Measurements from ENCODE around the gene PTPRG.

GRCh38 chr3:62259924-62260323 lies 698.6 kb downstream of the PTPRG start:
- TF ChIP-seq REST (IDR thresholded peaks at IDR 0.05; ENCODE audit: unreplicated experiment) (no peak), CTCF (conservative IDR thresholded peaks at IDR 0.05; ENCODE audit: low read depth in 2 of 2) (no peak), EZH2phosphoT487 (IDR thresholded peaks at IDR 0.05; ENCODE audit: unreplicated experiment) (no peak), POLR2AphosphoS5 (IDR thresholded peaks at IDR 0.05; ENCODE audit: low read depth) (no peak), JUNB (IDR thresholded peaks at IDR 0.05; ENCODE audit: unreplicated experiment) (no peak), EZH2 (IDR thresholded peaks at IDR 0.05; ENCODE audit: low read depth, unreplicated experiment) (no peak), ETS1 (IDR thresholded peaks at IDR 0.05) (no peak), CREB1 (CRISPR knock-in tag; IDR thresholded peaks at IDR 0.05; ENCODE audit: low read depth) (no peak), NANOG (IDR thresholded peaks at IDR 0.05; ENCODE audit: borderline replicate concordance) (no peak)

All from GM23338 (cell line).